ENCODE data around the gene NHLH2. TPM values are rescaled to one million over a fixed set of nuclear protein-coding genes. Genes with fewer than 3 reads are reported as not detected.

The NHLH2 gene
- total and polyA plus RNA-seq, 4 donors: not detected

DNA sequence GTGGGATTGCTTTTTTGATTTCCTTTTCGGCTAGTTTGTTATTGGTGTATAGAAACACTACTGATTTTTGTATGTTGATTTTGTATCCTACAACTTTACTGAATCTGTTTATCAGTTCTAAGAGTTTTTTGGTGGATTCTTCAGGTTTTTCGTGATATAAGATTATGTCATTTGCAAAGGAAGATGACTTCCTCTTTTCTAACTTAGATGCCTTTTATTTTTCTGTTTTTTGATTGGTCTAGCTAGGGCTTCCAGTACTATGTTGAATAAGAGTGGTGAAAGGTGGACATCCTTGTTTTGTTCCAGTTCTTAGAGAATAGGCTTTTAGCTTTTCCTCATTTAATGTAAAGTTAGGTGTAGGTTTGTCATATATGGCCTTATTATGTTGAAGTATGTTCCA is 13.1 kb upstream of the NHLH2 start:
- Histone ChIP-seq H3K4me1 (ENCODE audit: control insufficient read depth in 4 of 4, insufficient read depth in 4 of 4, low read length in 3 of 4) (no peaks in the 10 kb centered on the region), H3K9ac (ENCODE audit: low read depth in 1 of 2, low read length in 2 of 2) (no peak overlapping the region), H3K27me3 (ENCODE audit: control insufficient read depth in 4 of 4, insufficient read depth in 4 of 4, low read length in 3 of 4) (peaks cover 0 to 3% (median 0%) of the 10 kb centered on the region in 4 donors), H3K36me3 (ENCODE audit: control insufficient read depth in 4 of 4, insufficient read depth in 3 of 4, low read depth in 1 of 4, low read length in 3 of 4) (no peaks in the 10 kb centered on the region), H3K4me3 (ENCODE audit: low read depth in 1 of 3, low read length in 3 of 3) (no peak overlapping the region), H3K27ac (ENCODE audit: low read depth in 1 of 2, low read length in 2 of 2) (no peak overlapping the region), H3K9me3 (ENCODE audit: control insufficient read depth in 4 of 4, low read length in 3 of 4) (peaks cover 0 to 3% (median 0%) of the 10 kb centered on the region in 4 donors)
- TF ChIP-seq EGR1 (IDR thresholded peaks at IDR 0.05; ENCODE audit: low read depth in 2 of 2) (no peak), FOXA1 (IDR thresholded peaks at IDR 0.05) (no peak), JUND (IDR thresholded peaks at IDR 0.05) (no peak), HNF4G (IDR thresholded peaks at IDR 0.05) (no peak)
- TF ChIP-seq, protein P1, sequence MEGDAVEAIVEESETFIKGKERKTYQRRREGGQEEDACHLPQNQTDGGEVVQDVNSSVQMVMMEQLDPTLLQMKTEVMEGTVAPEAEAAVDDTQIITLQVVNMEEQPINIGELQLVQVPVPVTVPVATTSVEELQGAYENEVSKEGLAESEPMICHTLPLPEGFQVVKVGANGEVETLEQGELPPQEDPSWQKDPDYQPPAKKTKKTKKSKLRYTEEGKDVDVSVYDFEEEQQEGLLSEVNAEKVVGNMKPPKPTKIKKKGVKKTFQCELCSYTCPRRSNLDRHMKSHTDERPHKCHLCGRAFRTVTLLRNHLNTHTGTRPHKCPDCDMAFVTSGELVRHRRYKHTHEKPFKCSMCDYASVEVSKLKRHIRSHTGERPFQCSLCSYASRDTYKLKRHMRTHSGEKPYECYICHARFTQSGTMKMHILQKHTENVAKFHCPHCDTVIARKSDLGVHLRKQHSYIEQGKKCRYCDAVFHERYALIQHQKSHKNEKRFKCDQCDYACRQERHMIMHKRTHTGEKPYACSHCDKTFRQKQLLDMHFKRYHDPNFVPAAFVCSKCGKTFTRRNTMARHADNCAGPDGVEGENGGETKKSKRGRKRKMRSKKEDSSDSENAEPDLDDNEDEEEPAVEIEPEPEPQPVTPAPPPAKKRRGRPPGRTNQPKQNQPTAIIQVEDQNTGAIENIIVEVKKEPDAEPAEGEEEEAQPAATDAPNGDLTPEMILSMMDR (IDR thresholded peaks at IDR 0.05; ENCODE audit: low read depth, low read length, missing input control): no peak
- DNase-seq (ENCODE audit: low spot score): no peak
- WGBS: 88% methylated on average over 2 of the region's 2 CpGs

DNA sequence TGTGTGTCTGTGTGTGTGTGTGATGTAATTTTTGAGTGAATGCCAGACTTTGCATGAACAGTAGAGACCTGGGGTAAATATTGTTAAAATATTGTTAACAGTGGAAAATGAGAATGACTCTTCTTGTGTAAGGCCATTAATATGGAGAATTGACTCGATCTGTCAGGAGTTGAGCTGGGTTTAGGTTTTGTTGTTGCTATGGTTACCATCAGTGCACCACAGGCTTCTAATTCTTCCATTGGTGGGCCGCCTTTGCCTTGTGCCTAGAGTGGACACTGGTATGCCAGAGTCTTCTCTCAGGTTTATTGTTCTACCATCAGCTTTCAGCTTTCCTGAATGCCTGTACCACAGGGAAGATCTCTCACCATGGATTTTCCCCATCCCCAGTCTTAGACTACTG is 10.0 kb upstream of the NHLH2 start:
- TF ChIP-seq FOXA1 (IDR thresholded peaks at IDR 0.05) (no peak), SP1 (IDR thresholded peaks at IDR 0.05) (no peak), YY1 (IDR thresholded peaks at IDR 0.05) (no peak), TAF1 (conservative IDR thresholded peaks at IDR 0.05) (no peak), RAD21 (IDR thresholded peaks at IDR 0.05) (no peak), NR2F2 (IDR thresholded peaks at IDR 0.05) (no peak), JUND (IDR thresholded peaks at IDR 0.05) (no peak)
- TF ChIP-seq, protein P2, sequence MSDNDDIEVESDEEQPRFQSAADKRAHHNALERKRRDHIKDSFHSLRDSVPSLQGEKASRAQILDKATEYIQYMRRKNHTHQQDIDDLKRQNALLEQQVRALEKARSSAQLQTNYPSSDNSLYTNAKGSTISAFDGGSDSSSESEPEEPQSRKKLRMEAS (IDR thresholded peaks at IDR 0.05): no peak
- Histone ChIP-seq H3K9me3 (ENCODE audit: control insufficient read depth in 4 of 4, low read length in 3 of 4) (peaks cover 0 to 3% (median 0%) of the 10 kb centered on the region in 4 donors), H3K36me3 (ENCODE audit: control insufficient read depth in 4 of 4, insufficient read depth in 3 of 4, low read depth in 1 of 4, low read length in 3 of 4) (no peaks in the 10 kb centered on the region), H3K9ac (ENCODE audit: low read depth in 1 of 2, low read length in 2 of 2) (no peak overlapping the region), H3K27ac (ENCODE audit: low read depth in 1 of 2, low read length in 2 of 2) (no peak overlapping the region), H3K4me3 (ENCODE audit: low read depth in 1 of 3, low read length in 3 of 3) (no peak overlapping the region), H3K27me3 (ENCODE audit: control insufficient read depth in 4 of 4, insufficient read depth in 4 of 4, low read length in 3 of 4) (peaks cover 0 to 5% (median 1%) of the 10 kb centered on the region in 4 donors), H3K4me1 (ENCODE audit: control insufficient read depth in 4 of 4, insufficient read depth in 4 of 4, low read length in 3 of 4) (no peaks in the 10 kb centered on the region)
- DNase-seq (ENCODE audit: low spot score): no peak
- 91% methylated on average over 2 of the region's 2 CpGs for WGBS

DNA sequence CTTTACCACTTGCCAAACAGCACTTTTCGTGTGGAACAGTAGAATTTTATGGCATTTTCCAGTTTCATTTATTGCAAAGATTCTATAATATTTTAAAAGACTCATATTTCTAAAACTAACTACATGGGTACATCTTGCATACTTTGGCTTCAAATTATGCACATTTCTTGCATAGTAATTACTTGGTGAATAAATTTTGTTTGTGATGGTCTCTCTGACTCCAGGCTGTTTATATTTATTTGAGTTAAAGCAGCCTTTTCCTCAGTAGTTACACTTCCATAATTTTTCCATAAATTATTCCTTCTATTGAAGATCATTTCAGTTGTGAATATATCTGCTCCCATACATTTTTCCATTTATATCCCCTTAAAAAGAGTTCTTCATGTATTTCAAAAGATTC is 6.9 kb upstream of the NHLH2 start:
- H3K9me3 ChIP-seq (ENCODE audit: control insufficient read depth in 4 of 4, low read length in 3 of 4): no peaks in the 10 kb centered on the region
- 55% methylated on average over 1 of the region's 1 CpG for WGBS
- TF ChIP-seq, protein P2 (IDR thresholded peaks at IDR 0.05): no peak
- TF ChIP-seq RXRA (IDR thresholded peaks at IDR 0.05) (no peak), SP1 (IDR thresholded peaks at IDR 0.05) (no peak), EGR1 (IDR thresholded peaks at IDR 0.05; ENCODE audit: low read depth in 2 of 2) (no peak)
- TF ChIP-seq, protein P3, sequence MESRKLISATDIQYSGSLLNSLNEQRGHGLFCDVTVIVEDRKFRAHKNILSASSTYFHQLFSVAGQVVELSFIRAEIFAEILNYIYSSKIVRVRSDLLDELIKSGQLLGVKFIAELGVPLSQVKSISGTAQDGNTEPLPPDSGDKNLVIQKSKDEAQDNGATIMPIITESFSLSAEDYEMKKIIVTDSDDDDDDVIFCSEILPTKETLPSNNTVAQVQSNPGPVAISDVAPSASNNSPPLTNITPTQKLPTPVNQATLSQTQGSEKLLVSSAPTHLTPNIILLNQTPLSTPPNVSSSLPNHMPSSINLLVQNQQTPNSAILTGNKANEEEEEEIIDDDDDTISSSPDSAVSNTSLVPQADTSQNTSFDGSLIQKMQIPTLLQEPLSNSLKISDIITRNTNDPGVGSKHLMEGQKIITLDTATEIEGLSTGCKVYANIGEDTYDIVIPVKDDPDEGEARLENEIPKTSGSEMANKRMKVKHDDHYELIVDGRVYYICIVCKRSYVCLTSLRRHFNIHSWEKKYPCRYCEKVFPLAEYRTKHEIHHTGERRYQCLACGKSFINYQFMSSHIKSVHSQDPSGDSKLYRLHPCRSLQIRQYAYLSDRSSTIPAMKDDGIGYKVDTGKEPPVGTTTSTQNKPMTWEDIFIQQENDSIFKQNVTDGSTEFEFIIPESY (IDR thresholded peaks at IDR 0.05): no peak
- H3K4me3 ChIP-seq (ENCODE audit: low read depth in 1 of 3, low read length in 3 of 3): no peak overlapping the region
- H3K9ac ChIP-seq (ENCODE audit: low read depth in 1 of 2, low read length in 2 of 2): no peak overlapping the region
- H3K36me3 ChIP-seq (ENCODE audit: control insufficient read depth in 4 of 4, insufficient read depth in 3 of 4, low read depth in 1 of 4, low read length in 3 of 4): no peaks in the 10 kb centered on the region
- no peaks in the 10 kb centered on the region for H3K4me1 ChIP-seq (ENCODE audit: control insufficient read depth in 4 of 4, insufficient read depth in 4 of 4, low read length in 3 of 4)
- no peak for DNase-seq (ENCODE audit: low spot score)
- no peak overlapping the region for H3K27ac ChIP-seq (ENCODE audit: low read depth in 1 of 2, low read length in 2 of 2)
- peaks cover 0 to 5% (median 1%) of the 10 kb centered on the region in 4 donors for H3K27me3 ChIP-seq (ENCODE audit: control insufficient read depth in 4 of 4, insufficient read depth in 4 of 4, low read length in 3 of 4)
